IMR-90 (cell line): ENCODE measurements around the gene CMTM7. TPM values are rescaled to one million over a fixed set of nuclear protein-coding genes. Genes with fewer than 3 reads are reported as not detected.

Experiments used
- ATAC-seq: fragments of 200-7000 bp; cut with Tn5 transposase; 2 replicates; pipeline ENCODE4 v1.9.1; 2020; ENCODE audit warnings: low read depth, mild to moderate bottlenecking, moderate library complexity
- BruUV-seq: library from RNA; stranded (reverse); fragments of 400-500 nt; replicated peaks from 2 replicates; lab custom pipeline; 2021; lab: Mats Ljungman, UMichigan
- CTCF ChIA-PET: fragments of 300-600 bp; formaldehyde crosslinking; extraction: SDS; loops from one replicate; lab custom pipeline; 2021; ENCODE audit warnings: antibody characterized with exemption; lab: Yijun Ruan, JAX
- POLR2A ChIA-PET: fragments of 300-600 bp; sonication (Branson Sonifier 250); formaldehyde crosslinking; loops from one replicate; lab custom pipeline; 2022; ENCODE audit warnings: antibody characterized with exemption; ENCODE audit not compliant: unreplicated experiment; lab: Charles Lee
- DNase-seq: peaks from one replicate; pipeline ENCODE4 v3.0.0; 2013
- H2AFZ ChIP-seq: replicated peaks from 2 replicates; pipeline ENCODE3; 2013; ENCODE audit warnings: low read length, mild to moderate bottlenecking; ENCODE audit not compliant: poor library complexity
- H2AK5ac ChIP-seq: 2 replicates; pipeline ENCODE4 v1.6.1; 2013; ENCODE audit warnings: low read depth, low read length, inconsistent platforms
- H2AK9ac ChIP-seq: replicated peaks from 2 replicates; pipeline ENCODE3; 2013; ENCODE audit warnings: mild to moderate bottlenecking, low read depth, low read length, moderate library complexity; ENCODE audit not compliant: poor library complexity
- H2BK120ac ChIP-seq: 2 replicates; pipeline ENCODE4 v1.6.1; 2013; ENCODE audit warnings: low read depth, low read length, inconsistent platforms
- H2BK15ac ChIP-seq: 3 replicates; pipeline ENCODE4 v1.6.1; 2013; ENCODE audit warnings: low read depth, low read length, inconsistent platforms
- H2BK20ac ChIP-seq: 2 replicates; pipeline ENCODE4 v1.6.1; 2013; ENCODE audit warnings: low read depth, mild to moderate bottlenecking, inconsistent platforms, low read length, moderate library complexity
- H2BK5ac ChIP-seq: 2 replicates; pipeline ENCODE4 v1.6.1; 2013; ENCODE audit warnings: mild to moderate bottlenecking, low read depth, low read length, inconsistent platforms; ENCODE audit not compliant: poor library complexity, severe bottlenecking
- H3K14ac ChIP-seq: replicated peaks from 2 replicates; pipeline ENCODE4 v1.6.1; 2013; ENCODE audit warnings: low read depth, low read length, inconsistent platforms
- H3K18ac ChIP-seq: 2 replicates; pipeline ENCODE4 v1.6.1; 2013; ENCODE audit warnings: low read depth, low read length, control low read depth
- H3K23ac ChIP-seq: 2 replicates; pipeline ENCODE4 v1.6.1; 2013; ENCODE audit warnings: low read depth, low read length, inconsistent platforms
- H3K27ac ChIP-seq: 2 replicates; pipeline ENCODE4 v1.5.1; 2013; ENCODE audit warnings: mild to moderate bottlenecking, control low read depth, low read length; ENCODE audit not compliant: insufficient read depth
- H3K27me3 ChIP-seq: 2 replicates; pipeline ENCODE4 v1.6.1; 2013; ENCODE audit warnings: low read length; ENCODE audit not compliant: control insufficient read depth, insufficient read depth
- H3K36me3 ChIP-seq: 2 replicates; pipeline ENCODE4 v1.6.1; 2013; ENCODE audit warnings: low read length, mixed read lengths; ENCODE audit not compliant: control insufficient read depth, insufficient read depth
- H3K4ac ChIP-seq: 2 replicates; pipeline ENCODE4 v1.6.1; 2013; ENCODE audit warnings: low read depth, low read length, inconsistent platforms
- H3K4me1 ChIP-seq: 2 replicates; pipeline ENCODE4 v1.6.1; 2013; ENCODE audit warnings: low read length, mixed read lengths; ENCODE audit not compliant: control insufficient read depth, insufficient read depth
- H3K4me2 ChIP-seq: 2 replicates; pipeline ENCODE4 v1.6.1; 2013; ENCODE audit warnings: low read depth, mild to moderate bottlenecking, control low read depth, low read length, moderate library complexity
- H3K4me3 ChIP-seq: 2 replicates; pipeline ENCODE4 v1.5.1; 2013; ENCODE audit warnings: low read depth, mild to moderate bottlenecking, control low read depth, low read length, moderate library complexity; ENCODE audit not compliant: insufficient read depth
- H3K56ac ChIP-seq: 2 replicates; pipeline ENCODE4 v1.6.1; 2013; ENCODE audit warnings: low read length, inconsistent platforms; ENCODE audit not compliant: insufficient read depth; ENCODE audit errors: extremely low read depth
- H3K79me1 ChIP-seq, 2 experiments: 2 replicates each; pipeline ENCODE4 v1.6.1; 2013; ENCODE audit warnings: low read length in 2 of 2, inconsistent platforms in 1 of 2, low read depth in 1 of 2
- H3K9ac ChIP-seq: 2 replicates; pipeline ENCODE4 v1.6.1; 2013; ENCODE audit warnings: low read depth, low read length, control low read depth
- H3K9me1 ChIP-seq: 2 replicates; pipeline ENCODE4 v1.6.1; 2013; ENCODE audit warnings: low read length, inconsistent platforms; ENCODE audit not compliant: insufficient read depth
- H3K9me3 ChIP-seq: 2 replicates; pipeline ENCODE4 v1.6.1; 2013; ENCODE audit warnings: low read length; ENCODE audit not compliant: control insufficient read depth, insufficient read depth
- H4K20me1 ChIP-seq: 2 replicates; pipeline ENCODE4 v1.6.1; 2013; ENCODE audit warnings: low read length, inconsistent platforms; ENCODE audit not compliant: insufficient read depth
- H4K5ac ChIP-seq: 2 replicates; pipeline ENCODE4 v1.6.1; 2013; ENCODE audit warnings: mild to moderate bottlenecking, low read depth, low read length, control low read depth
- H4K8ac ChIP-seq, 2 experiments: 2 replicates each; pipeline ENCODE4 v1.6.1; 2013; ENCODE audit warnings: low read depth in 2 of 2, low read length in 2 of 2, control low read depth in 1 of 2, inconsistent platforms in 1 of 2
- H4K91ac ChIP-seq: 2 replicates; pipeline ENCODE4 v1.6.1; 2013; ENCODE audit warnings: low read depth, low read length, inconsistent platforms; ENCODE audit not compliant: insufficient read depth
- BHLHE40 ChIP-seq: fragments of 150-350 bp; IDR thresholded peaks from 2 replicates; pipeline ENCODE4 v1.6.1; 2016; ENCODE audit warnings: mild to moderate bottlenecking, low read depth, low read length
- CEBPB ChIP-seq: IDR thresholded peaks from 2 replicates; pipeline ENCODE4 v1.6.1; 2012; ENCODE audit warnings: low read depth, low read length, improper control_type of control experiment
- CHD1 ChIP-seq: IDR thresholded peaks from 2 replicates; pipeline ENCODE4 v1.6.1; 2012; ENCODE audit warnings: low read depth, low read length, improper control_type of control experiment
- ELK1 ChIP-seq: fragments of 150-350 bp; IDR thresholded peaks from 2 replicates; pipeline ENCODE4 v1.6.1; 2016; ENCODE audit warnings: low read depth, mild to moderate bottlenecking, low read length, moderate library complexity, borderline replicate concordance
- FOS ChIP-seq: fragments of 150-350 bp; IDR thresholded peaks from 2 replicates; pipeline ENCODE4 v1.6.1; 2016; ENCODE audit warnings: low read depth, low read length
- MAFK ChIP-seq: IDR thresholded peaks from 2 replicates; pipeline ENCODE4 v1.6.1; 2012; ENCODE audit warnings: low read depth, low read length, improper control_type of control experiment
- MAZ ChIP-seq: IDR thresholded peaks from 2 replicates; pipeline ENCODE4 v1.6.1; 2012; ENCODE audit warnings: low read depth, mild to moderate bottlenecking, low read length, improper control_type of control experiment, moderate library complexity, borderline replicate concordance
- MXI1 ChIP-seq: IDR thresholded peaks from 2 replicates; pipeline ENCODE4 v1.6.1; 2012; ENCODE audit warnings: low read depth, mild to moderate bottlenecking, low read length, moderate library complexity, borderline replicate concordance
- NFE2L2 ChIP-seq: fragments of 150-350 bp; IDR thresholded peaks from 2 replicates; pipeline ENCODE4 v1.6.1; 2016; ENCODE audit warnings: low read depth, mild to moderate bottlenecking, low read length
- POLR2A ChIP-seq: IDR thresholded peaks from 2 replicates; pipeline ENCODE4 v1.6.1; 2012; ENCODE audit warnings: mild to moderate bottlenecking, low read depth, low read length
- RAD21 ChIP-seq: IDR thresholded peaks from 2 replicates; pipeline ENCODE4 v1.6.1; 2012; ENCODE audit warnings: low read length, improper control_type of control experiment
- RCOR1 ChIP-seq: IDR thresholded peaks from 2 replicates; pipeline ENCODE4 v1.6.1; 2012; ENCODE audit warnings: mild to moderate bottlenecking, low read length, improper control_type of control experiment; ENCODE audit not compliant: insufficient replicate concordance
- RFX5 ChIP-seq: IDR thresholded peaks from 2 replicates; pipeline ENCODE4 v1.8.0; 2012; ENCODE audit warnings: low read depth, mild to moderate bottlenecking, low read length, moderate library complexity
- SMC3 ChIP-seq: fragments of 150-350 bp; IDR thresholded peaks from 2 replicates; pipeline ENCODE4 v1.6.1; 2016; ENCODE audit warnings: low read depth, mild to moderate bottlenecking, antibody characterized with exemption, low read length, moderate library complexity
- WGBS, 2 experiments: methylation state at CpG; one replicate each; pipeline versions ENCODE4 v1.1.5 to v1.1.7; 2013; ENCODE audit warnings: missing lambda C conversion rate in 2 of 2; ENCODE audit not compliant: insufficient read length in 1 of 2; ENCODE audit errors: extremely low coverage in 2 of 2; 5-methylcytosine and 5-hydroxymethylcytosine counted together
- dilution Hi-C: fragments of 300-500 bp; cut with HindIII; formaldehyde crosslinking; loops from one replicate; pipeline ENCODE4 v1.14.3; 2018; ENCODE audit warnings: low sequenced_read_pairs; ENCODE audit not compliant: unreplicated experiment
- in situ Hi-C: fragments of 300-500 bp; cut with MboI; formaldehyde crosslinking; loops from 3 replicates; pipeline ENCODE4 v1.14.3; 2019; ENCODE audit warnings: low sequenced_read_pairs, inconsistent platforms, mixed read lengths
- intact Hi-C: fragments of 100-400 bp; cut with micrococcal nuclease; formaldehyde crosslinking; loops from 2 replicates; pipeline ENCODE4 v1.10.0; 2022
- polyA plus RNA-seq, 3 experiments: library from polyadenylated mRNA; depleted of rRNA; stranded (reverse); fragments of >200 nt; gene quantifications; 2 replicates each; pipeline ENCODE4 v1.2.3, GENCODE V29; 2012; ENCODE audit warnings: low replicate concordance in 1 of 3
- total RNA-seq: library from RNA; depleted of rRNA; stranded (reverse); fragments of >200 nt; gene quantifications from 2 replicates; pipeline ENCODE4 v1.2.3, GENCODE V29; 2012
- TF ChIP-seq, protein P1 (sequence below): fragments of 150-350 bp; IDR thresholded peaks from 2 replicates; pipeline ENCODE4 v1.6.1; 2017; ENCODE audit warnings: mild to moderate bottlenecking, antibody characterized with exemption, low read length, low read depth
- TF ChIP-seq, protein P2 (sequence below): conservative IDR thresholded peaks from 2 replicates; pipeline ENCODE4 v1.5.1; 2012; ENCODE audit warnings: mild to moderate bottlenecking, low read depth, low read length, improper control_type of control experiment

The CMTM7 gene
- total and polyA plus RNA-seq, 2 of the 4 experiments (the other 2 are of a cell fraction) = 3.4 to 31.4 TPM

DNA sequence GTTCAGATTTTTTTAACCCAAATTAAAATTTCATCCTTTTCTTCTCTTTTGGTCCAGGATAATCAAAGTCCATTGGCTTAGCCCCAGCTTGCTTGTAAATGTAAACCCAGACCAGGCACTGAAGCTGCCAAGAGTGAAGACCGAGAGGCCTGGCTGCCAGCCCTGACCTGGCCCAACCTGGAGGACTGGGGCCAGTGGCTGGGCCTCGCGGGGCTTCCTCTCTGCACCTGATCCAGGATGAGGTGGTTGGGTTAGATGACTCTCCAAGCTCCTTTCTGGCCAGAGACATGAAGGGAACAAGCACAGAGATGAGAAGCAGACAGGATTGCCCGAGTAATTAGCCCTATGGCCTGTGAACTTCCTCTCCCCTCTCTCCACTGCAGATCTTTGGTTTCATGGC is 60.4 kb downstream of the CMTM7 start:
- no peak overlapping the region for H4K8ac ChIP-seq
- WGBS, 2 experiments = 67% methylated on average over 1 of the region's 4 CpGs; no CpG with 5 or more reads in 1 of the 2 experiments
- no peaks in the 10 kb centered on the region for H3K9me3 ChIP-seq
- BruUV-seq = no TSS peak
- H2BK15ac ChIP-seq = no peak overlapping the region
- TF ChIP-seq CEBPB (no peak), FOS (no peak), RFX5 (no peak), CHD1 (no peak), MAFK (no peak), BHLHE40 (no peak), POLR2A (no peak), RAD21 (no peak), ELK1 (no peak), MAZ (no peak), NFE2L2 (no peak), RCOR1 (no peak), MXI1 (no peak), SMC3 (no peak)
- TF ChIP-seq, protein P1, sequence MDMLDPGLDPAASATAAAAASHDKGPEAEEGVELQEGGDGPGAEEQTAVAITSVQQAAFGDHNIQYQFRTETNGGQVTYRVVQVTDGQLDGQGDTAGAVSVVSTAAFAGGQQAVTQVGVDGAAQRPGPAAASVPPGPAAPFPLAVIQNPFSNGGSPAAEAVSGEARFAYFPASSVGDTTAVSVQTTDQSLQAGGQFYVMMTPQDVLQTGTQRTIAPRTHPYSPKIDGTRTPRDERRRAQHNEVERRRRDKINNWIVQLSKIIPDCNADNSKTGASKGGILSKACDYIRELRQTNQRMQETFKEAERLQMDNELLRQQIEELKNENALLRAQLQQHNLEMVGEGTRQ = no peak
- TF ChIP-seq, protein P2, sequence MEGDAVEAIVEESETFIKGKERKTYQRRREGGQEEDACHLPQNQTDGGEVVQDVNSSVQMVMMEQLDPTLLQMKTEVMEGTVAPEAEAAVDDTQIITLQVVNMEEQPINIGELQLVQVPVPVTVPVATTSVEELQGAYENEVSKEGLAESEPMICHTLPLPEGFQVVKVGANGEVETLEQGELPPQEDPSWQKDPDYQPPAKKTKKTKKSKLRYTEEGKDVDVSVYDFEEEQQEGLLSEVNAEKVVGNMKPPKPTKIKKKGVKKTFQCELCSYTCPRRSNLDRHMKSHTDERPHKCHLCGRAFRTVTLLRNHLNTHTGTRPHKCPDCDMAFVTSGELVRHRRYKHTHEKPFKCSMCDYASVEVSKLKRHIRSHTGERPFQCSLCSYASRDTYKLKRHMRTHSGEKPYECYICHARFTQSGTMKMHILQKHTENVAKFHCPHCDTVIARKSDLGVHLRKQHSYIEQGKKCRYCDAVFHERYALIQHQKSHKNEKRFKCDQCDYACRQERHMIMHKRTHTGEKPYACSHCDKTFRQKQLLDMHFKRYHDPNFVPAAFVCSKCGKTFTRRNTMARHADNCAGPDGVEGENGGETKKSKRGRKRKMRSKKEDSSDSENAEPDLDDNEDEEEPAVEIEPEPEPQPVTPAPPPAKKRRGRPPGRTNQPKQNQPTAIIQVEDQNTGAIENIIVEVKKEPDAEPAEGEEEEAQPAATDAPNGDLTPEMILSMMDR = no peak
- no peaks in the 10 kb centered on the region for H3K27me3 ChIP-seq
- peak overlapping the region; percentile 55; the same call in 1 of the 2 replicates for H2AK5ac ChIP-seq
- DNase-seq (no peak), ATAC-seq (no peak)
- H3K56ac ChIP-seq = no peak overlapping the region
- H3K4me3 ChIP-seq = no peak overlapping the region
- intact Hi-C loops (loop anchor here (5.0 kb wide), 1 partner anchor 50 kb away; no protein-coding TSS in a partner anchor), dilution Hi-C loops (no loop called here), in situ Hi-C loops (no loop called here)
- no peak overlapping the region for H2BK120ac ChIP-seq
- no peak overlapping the region for H2AK9ac ChIP-seq
- peaks cover 10% of the 10 kb centered on the region for H3K4me1 ChIP-seq
- no peak overlapping the region for H2BK5ac ChIP-seq
- no peak overlapping the region for H3K14ac ChIP-seq
- H4K91ac ChIP-seq = no peak overlapping the region
- H3K18ac ChIP-seq = no peak overlapping the region
- peaks cover 6% of the 10 kb centered on the region; the same call in 1 of the 2 replicates for H3K9me1 ChIP-seq
- H3K9ac ChIP-seq = no peak overlapping the region
- H3K23ac ChIP-seq = peak overlapping the region; percentile 2; the same call in 1 of the 2 replicates
- no peak overlapping the region for H3K4ac ChIP-seq
- no peak overlapping the region for H2AFZ ChIP-seq
- POLR2A ChIA-PET = no interaction called here
- no peaks in the 10 kb centered on the region; a peak in 1 of 4 replicates for H3K79me1 ChIP-seq
- no peak overlapping the region for H4K5ac ChIP-seq
- no peak overlapping the region for H3K4me2 ChIP-seq
- H4K20me1 ChIP-seq = 0 out of 2 replicates have a peak, but pooled peaks cover 6% of the 10 kb centered on the region
- no peaks in the 10 kb centered on the region for H3K36me3 ChIP-seq
- no peak overlapping the region for H3K27ac ChIP-seq
- no peak overlapping the region for H2BK20ac ChIP-seq
- CTCF ChIA-PET = interaction anchor here (1.5 kb wide), 1 partner anchor 16 kb away, joined by 6 read pairs; no protein-coding TSS in a partner anchor
